ENCODE data around the gene COCH.
A peak's percentile ranks its signal among the peaks of the same experiment; 100 is the strongest.
"Not testable (repeated sequence)": the region's sequence is repeated elsewhere in the genome, so short reads cannot be mapped to it uniquely, and the experiment has no call there.

The COCH gene

GRCh38 chr14:30888480-30889243 lies 14.3 kb downstream of the COCH start:
- TF ChIP-seq POLR2A (IDR thresholded peaks at IDR 0.05; ENCODE audit: low read depth, low read length) (no peak), POU2F2 (IDR thresholded peaks at IDR 0.05; ENCODE audit: low read depth, low read length) (no peak), SPI1 (IDR thresholded peaks at IDR 0.05; ENCODE audit: low read depth, low read length) (no peak), PAX5 (IDR thresholded peaks at IDR 0.05; ENCODE audit: insufficient read depth, low read length, severe bottlenecking) (no peak), POLR2AphosphoS5 (IDR thresholded peaks at IDR 0.05; ENCODE audit: low read depth, low read length) (no peak), TAF1 (IDR thresholded peaks at IDR 0.05; ENCODE audit: low read depth, low read length) (no peak)
- DNase-seq (ENCODE audit: insufficient read length, low spot score) (no peak), FAIRE-seq (no peak)

GRCh38 chr14:30889244-30889594 lies 14.9 kb downstream of the COCH start:
- DNase-seq (ENCODE audit: insufficient read length, low spot score) (no peak), FAIRE-seq (no peak)
- TF ChIP-seq POLR2A (IDR thresholded peaks at IDR 0.05; ENCODE audit: low read depth, low read length) (no peak), POLR2AphosphoS5 (IDR thresholded peaks at IDR 0.05; ENCODE audit: low read depth, low read length) (no peak), TAF1 (IDR thresholded peaks at IDR 0.05; ENCODE audit: low read depth, low read length) (no peak), SPI1 (IDR thresholded peaks at IDR 0.05; ENCODE audit: low read depth, low read length) (no peak), PAX5 (IDR thresholded peaks at IDR 0.05; ENCODE audit: insufficient read depth, low read length, severe bottlenecking) (no peak), POU2F2 (IDR thresholded peaks at IDR 0.05; ENCODE audit: low read depth, low read length) (no peak)

- no peak for DNase-seq (ENCODE audit: insufficient read length, low spot score)
- TF ChIP-seq POLR2A (IDR thresholded peaks at IDR 0.05; ENCODE audit: low read depth, low read length): no peak
- TF ChIP-seq SPI1 (IDR thresholded peaks at IDR 0.05; ENCODE audit: low read depth, low read length): no peak
- no peak for TF ChIP-seq TAF1 (IDR thresholded peaks at IDR 0.05; ENCODE audit: low read depth, low read length)
- no peak for TF ChIP-seq POU2F2 (IDR thresholded peaks at IDR 0.05; ENCODE audit: low read depth, low read length)
- no peak for TF ChIP-seq POLR2AphosphoS5 (IDR thresholded peaks at IDR 0.05; ENCODE audit: low read depth, low read length)
- TF ChIP-seq PAX5 (IDR thresholded peaks at IDR 0.05; ENCODE audit: insufficient read depth, low read length, severe bottlenecking): no peak
- no peak for FAIRE-seq
Observed at GRCh38 chr14:30893819-30894218, 19.5 kb downstream of the COCH start.

- DNase-seq (ENCODE audit: insufficient read length, low spot score) (no peak), FAIRE-seq (no peak)
- TF ChIP-seq POLR2AphosphoS5 (IDR thresholded peaks at IDR 0.05; ENCODE audit: low read depth, low read length) (no peak), POLR2A (IDR thresholded peaks at IDR 0.05; ENCODE audit: low read depth, low read length) (no peak), POU2F2 (IDR thresholded peaks at IDR 0.05; ENCODE audit: low read depth, low read length) (no peak), SPI1 (IDR thresholded peaks at IDR 0.05; ENCODE audit: low read depth, low read length) (no peak), TAF1 (IDR thresholded peaks at IDR 0.05; ENCODE audit: low read depth, low read length) (no peak), PAX5 (IDR thresholded peaks at IDR 0.05; ENCODE audit: insufficient read depth, low read length, severe bottlenecking) (no peak)
Observed at GRCh38 chr14:30894923-30895515, 20.7 kb downstream of the COCH start.

- DNase-seq (ENCODE audit: insufficient read length, low spot score): no peak
- TF ChIP-seq POLR2AphosphoS5 (IDR thresholded peaks at IDR 0.05; ENCODE audit: low read depth, low read length): no peak
- no peak for FAIRE-seq
Observed at GRCh38 chr14:30896435-30896834, 22.1 kb downstream of the COCH start.

GRCh38 chr14:30897121-30897520 lies 22.8 kb downstream of the COCH start:
- FAIRE-seq; DNase-seq (ENCODE audit: insufficient read length, low spot score): not testable (repeated sequence)

GRCh38 chr14:30903285-30904124 lies 29.1 kb downstream of the COCH start:
- FAIRE-seq (no peak), DNase-seq (ENCODE audit: insufficient read length, low spot score) (no peak)
- TF ChIP-seq TAF1 (IDR thresholded peaks at IDR 0.05; ENCODE audit: low read depth, low read length) (no peak), POLR2AphosphoS5 (IDR thresholded peaks at IDR 0.05; ENCODE audit: low read depth, low read length) (no peak), PAX5 (IDR thresholded peaks at IDR 0.05; ENCODE audit: insufficient read depth, low read length, severe bottlenecking) (no peak), POLR2A (IDR thresholded peaks at IDR 0.05; ENCODE audit: low read depth, low read length) (no peak), SPI1 (IDR thresholded peaks at IDR 0.05; ENCODE audit: low read depth, low read length) (no peak), POU2F2 (IDR thresholded peaks at IDR 0.05; ENCODE audit: low read depth, low read length) (no peak)

GRCh38 chr14:30906752-30907658 lies 32.6 kb downstream of the COCH start:
- TF ChIP-seq POLR2AphosphoS5 (IDR thresholded peaks at IDR 0.05; ENCODE audit: low read depth, low read length): no peak
- no peak for TF ChIP-seq PAX5 (IDR thresholded peaks at IDR 0.05; ENCODE audit: insufficient read depth, low read length, severe bottlenecking)
- no peak for TF ChIP-seq POLR2A (IDR thresholded peaks at IDR 0.05; ENCODE audit: low read depth, low read length)
- no peak for TF ChIP-seq SPI1 (IDR thresholded peaks at IDR 0.05; ENCODE audit: low read depth, low read length)
- no peak for TF ChIP-seq TAF1 (IDR thresholded peaks at IDR 0.05; ENCODE audit: low read depth, low read length)
- TF ChIP-seq POU2F2 (IDR thresholded peaks at IDR 0.05; ENCODE audit: low read depth, low read length): no peak
- DNase-seq (ENCODE audit: insufficient read length, low spot score): no peak
- peak; percentile 38 for FAIRE-seq

GRCh38 chr14:30907659-30908057 lies 33.3 kb downstream of the COCH start:
- DNase-seq (ENCODE audit: insufficient read length, low spot score) (no peak), FAIRE-seq (peak; percentile 9)
- no peak for TF ChIP-seq POU2F2 (IDR thresholded peaks at IDR 0.05; ENCODE audit: low read depth, low read length)
- no peak for TF ChIP-seq SPI1 (IDR thresholded peaks at IDR 0.05; ENCODE audit: low read depth, low read length)
- no peak for TF ChIP-seq POLR2AphosphoS5 (IDR thresholded peaks at IDR 0.05; ENCODE audit: low read depth, low read length)
- TF ChIP-seq TAF1 (IDR thresholded peaks at IDR 0.05; ENCODE audit: low read depth, low read length): no peak
- TF ChIP-seq PAX5 (IDR thresholded peaks at IDR 0.05; ENCODE audit: insufficient read depth, low read length, severe bottlenecking): no peak
- TF ChIP-seq POLR2A (IDR thresholded peaks at IDR 0.05; ENCODE audit: low read depth, low read length): no peak

All from GM12891 (cell line).